GM18868 (cell line): ENCODE results near the gene TMEM187.

ENCODE experiments used
- ATAC-seq: cut with Tn5 transposase; IDR thresholded peaks from one replicate; pipeline ENCODE4 v1.9.1; 2021; ENCODE audit warnings: mild to moderate bottlenecking, moderate library complexity; ENCODE audit not compliant: unreplicated experiment

The TMEM187 gene

DNA sequence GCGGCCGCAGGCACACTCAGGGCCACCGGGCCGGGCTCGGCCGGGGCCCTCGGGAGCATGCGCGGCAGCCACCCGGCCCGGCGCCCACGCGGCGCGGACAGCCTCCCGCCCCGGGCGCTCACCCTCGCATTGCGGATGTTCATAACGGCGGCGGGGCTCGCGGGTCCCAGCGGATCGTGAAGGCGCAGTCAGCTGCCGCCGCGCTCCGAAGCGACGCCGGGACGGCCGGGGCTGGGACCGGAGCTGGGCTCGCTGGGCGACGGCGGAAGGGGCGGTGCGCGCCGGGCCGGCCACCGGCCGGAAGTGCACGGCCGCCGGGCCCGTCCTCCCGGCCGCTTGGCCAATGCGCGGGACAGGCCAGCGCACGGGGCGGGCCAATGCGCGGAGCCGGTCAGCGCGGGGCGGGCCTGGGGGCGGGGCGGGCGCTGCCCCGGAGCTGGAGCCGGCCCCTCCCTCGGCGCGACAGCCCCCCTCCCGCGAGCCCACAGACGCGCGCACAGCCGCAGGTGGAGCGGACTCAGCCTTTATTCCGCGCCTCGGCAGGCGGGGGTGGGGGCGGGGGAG, 37.7 kb upstream of the TMEM187 start, which contains the start of gene NAA10:
NAA10 (minus strand) TSS at position 276 of the 564 bp plus-strand sequence; CDS start at position 143, 133 bp downstream.
- ATAC-seq: peak; percentile 87

DNA sequence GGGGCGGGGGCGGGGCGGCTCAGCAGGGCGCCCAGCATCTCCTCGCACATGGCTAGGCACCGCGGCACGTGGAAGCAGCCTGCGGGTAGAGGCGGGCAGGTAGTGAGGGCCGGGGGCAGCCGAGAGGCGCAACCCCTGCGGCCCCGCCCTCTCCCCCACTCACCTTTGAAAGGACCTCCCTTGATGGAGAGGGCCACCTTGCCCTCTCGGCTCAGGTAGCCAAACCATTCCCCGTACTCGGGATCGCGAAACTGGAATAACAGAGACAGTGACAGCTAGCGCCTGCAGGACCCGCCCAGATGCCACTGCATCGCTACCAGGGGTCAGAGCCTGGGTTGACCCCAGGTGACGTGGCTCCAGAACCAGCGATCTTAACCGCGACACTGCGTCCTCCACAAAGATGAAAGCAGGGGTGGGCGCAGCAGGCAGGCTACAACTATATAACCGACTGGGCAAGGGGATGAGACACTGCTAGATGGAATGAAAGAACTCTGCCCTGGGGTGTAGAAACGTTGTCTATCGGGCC, 37.2 kb upstream of the TMEM187 start:
- ATAC-seq: peak; percentile 6

DNA sequence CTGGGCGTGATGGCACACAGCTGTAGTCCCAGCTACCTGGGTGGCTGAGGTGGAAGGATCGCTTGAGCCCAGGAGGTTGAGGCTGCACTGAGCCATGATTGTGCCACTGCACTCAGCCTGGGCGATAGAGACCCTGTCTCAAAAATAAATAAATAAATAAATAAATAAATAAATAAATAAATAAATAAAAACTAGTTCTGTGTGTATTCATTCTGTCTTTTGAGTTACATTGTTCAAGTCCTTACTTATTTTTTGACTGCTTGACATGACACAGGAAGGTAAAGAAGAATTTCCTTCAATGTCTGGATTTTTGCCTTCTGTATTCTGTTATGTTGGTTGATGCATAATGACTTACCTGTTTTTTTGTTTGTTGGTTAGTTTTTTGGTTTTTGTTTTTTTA, 35.5 kb upstream of the TMEM187 start:
- no peak for ATAC-seq

DNA sequence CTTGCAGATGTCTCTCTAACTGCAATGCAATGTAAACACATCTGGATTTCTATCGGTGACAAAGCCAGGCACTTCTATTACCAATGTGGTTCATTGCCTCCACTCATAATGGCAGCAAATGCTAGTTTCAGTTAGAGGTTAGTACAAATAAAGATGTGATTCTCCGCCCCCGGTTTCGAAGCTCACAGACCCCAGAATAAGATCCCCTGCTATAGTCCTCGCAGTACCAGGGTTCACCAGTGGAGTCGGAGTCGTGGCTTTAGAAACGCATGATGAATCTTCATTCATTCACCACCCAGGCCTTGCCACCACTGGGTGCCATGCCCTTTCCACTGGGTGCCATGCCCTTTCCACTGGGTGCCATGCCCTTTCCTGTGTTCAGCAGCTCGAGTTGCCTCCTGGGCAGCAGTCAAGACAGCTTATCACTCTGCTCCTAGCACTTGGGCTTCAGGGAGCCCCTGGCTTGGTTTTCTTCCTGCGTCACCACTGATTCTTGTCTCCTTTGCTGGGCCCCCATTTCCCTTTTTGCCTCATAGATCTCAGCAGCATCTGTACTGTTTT, 34.2 kb upstream of the TMEM187 start:
- no peak for ATAC-seq

DNA sequence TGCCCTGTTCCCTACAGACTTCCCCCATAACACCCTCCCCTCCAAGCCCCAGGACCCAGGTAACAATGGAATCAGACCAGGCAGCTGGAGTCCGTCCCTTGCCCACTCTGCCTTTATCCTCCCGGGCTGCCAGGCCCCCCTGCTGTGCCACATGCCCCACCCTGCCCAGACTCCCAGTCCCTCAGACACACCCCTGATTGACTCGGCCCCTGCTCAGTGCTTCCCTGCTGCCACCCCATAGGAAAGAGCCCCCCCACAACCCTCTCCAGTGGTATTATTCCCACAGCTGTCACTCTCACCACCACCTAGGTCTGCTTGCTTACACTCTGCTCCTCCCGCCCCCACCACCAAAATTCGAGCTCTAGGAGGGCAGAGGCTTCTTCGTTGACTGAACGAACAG, 33.0 kb upstream of the TMEM187 start:
- ATAC-seq: no peak

- ATAC-seq: no peak
These were observed 31.0 kb upstream of the TMEM187 start for GRCh38 chrX:153941336-153942252.

- no peak for ATAC-seq
These were observed 28.3 kb upstream of the TMEM187 start, which contains the start of gene RENBP for GRCh38 chrX:153944140-153944799. Gene RENBP, minus strand, starts transcription at chrX:153944643. Its CDS starts 33 bp downstream, at chrX:153944610.

GRCh38 chrX:153944800-153945150, 27.8 kb upstream of the TMEM187 start:
- ATAC-seq: no peak

- ATAC-seq: no peak
These were observed 26.3 kb upstream of the TMEM187 start for GRCh38 chrX:153945956-153946943.

DNA sequence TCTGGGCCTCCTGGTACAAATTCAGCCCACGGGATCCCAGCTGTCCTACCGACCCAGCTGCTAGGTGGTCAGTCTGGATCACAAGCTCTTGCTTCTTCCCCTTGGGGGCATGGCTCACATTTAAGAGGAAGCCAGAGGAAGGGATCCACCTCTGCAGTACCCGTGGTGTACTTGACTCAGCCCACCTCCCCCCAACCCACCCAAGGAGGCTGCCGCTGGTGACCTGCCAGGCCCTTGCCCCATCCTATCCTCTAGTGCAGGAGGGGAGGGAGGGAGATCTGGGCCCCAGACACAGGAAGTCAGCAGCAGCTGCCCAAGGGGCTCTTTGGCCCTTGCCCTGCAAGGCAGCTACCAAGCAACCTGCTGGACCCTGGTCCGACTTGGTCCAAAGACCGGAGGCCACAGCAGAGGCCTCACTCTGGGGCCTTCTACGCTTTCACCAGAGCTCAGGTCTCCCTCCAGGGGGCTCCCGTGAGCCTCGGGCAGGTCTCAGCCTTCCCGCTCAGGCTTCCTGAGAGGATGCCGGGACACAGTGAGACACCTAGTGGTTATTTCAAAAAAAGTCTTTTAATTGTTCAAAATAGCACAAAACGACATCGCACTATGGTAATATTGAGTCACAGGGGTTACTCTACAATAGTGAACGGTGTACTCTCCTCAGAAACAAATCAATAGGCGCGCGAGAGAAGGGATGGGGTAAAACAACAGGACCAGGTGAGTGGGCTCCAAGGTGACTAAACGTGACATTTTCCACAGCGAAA, 25.4 kb upstream of the TMEM187 start:
- no peak for ATAC-seq

- ATAC-seq: no peak
These were observed 24.5 kb upstream of the TMEM187 start for GRCh38 chrX:153948002-153948466.

DNA sequence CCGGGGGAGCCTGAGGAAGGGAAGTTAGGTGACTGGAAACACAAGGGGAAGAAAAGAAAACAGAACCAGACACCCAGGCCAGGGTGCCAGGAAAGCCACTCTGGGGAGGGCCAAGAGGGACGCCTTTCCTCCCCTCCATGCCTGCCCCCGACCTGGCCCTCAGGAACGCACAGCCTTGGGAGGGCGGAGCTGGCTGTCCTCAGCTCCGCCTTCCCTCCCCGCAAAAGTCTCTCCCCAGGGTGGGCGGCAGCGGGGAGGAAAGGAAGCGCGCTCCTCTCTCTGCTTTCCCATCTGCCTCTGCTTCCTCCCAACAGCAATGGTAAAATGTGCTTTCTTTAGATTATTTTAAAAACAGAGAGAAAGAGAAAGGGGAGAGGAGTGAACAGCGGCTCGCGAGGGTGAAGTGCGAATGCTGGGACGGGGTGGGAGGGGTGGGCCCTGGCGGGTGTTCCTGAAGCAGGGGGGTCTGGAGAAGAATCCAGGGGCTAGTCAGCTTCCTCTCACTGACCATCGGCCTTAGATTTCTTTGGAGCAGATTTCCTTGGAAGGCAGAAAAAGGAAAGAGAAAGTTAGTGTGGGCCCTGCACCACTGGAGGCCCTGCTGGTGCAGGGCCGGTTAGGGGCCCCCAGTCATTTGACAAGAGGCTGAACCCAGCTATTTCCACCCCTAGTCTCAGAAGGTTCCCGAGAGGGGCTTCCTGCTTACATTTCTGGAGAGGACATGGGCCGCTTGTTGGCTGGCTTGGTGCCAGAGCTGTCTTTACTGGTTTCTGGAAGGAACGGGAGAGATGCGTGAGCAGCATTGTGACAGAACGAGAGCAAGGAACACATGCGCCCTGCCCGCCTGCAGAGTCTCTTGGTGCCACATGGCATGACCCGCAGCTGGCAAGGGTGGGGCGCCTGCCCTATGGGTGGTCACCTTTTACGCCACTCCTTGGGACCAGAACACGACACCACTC, 23.4 kb upstream of the TMEM187 start:
- no peak for ATAC-seq

DNA sequence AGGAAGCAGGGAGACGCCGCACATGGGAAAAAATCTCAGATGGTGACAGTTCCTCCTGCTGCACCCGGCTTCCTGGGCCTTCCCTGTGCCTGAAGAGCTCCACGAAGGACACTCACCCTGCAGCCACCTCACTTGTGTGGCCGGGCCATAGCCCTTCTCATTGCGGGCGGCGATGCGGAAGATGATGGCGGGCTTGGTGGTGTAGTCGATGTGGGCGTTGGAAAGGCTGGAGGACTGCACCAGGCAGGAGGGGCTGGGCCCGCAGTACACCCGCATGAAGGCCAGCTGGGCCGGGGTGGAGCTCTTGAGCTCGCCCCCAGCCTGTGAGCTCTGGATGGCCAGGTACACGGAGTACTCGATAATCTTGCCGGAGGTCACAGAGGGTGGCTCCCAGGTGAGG, 22.4 kb upstream of the TMEM187 start:
- no peak for ATAC-seq

DNA sequence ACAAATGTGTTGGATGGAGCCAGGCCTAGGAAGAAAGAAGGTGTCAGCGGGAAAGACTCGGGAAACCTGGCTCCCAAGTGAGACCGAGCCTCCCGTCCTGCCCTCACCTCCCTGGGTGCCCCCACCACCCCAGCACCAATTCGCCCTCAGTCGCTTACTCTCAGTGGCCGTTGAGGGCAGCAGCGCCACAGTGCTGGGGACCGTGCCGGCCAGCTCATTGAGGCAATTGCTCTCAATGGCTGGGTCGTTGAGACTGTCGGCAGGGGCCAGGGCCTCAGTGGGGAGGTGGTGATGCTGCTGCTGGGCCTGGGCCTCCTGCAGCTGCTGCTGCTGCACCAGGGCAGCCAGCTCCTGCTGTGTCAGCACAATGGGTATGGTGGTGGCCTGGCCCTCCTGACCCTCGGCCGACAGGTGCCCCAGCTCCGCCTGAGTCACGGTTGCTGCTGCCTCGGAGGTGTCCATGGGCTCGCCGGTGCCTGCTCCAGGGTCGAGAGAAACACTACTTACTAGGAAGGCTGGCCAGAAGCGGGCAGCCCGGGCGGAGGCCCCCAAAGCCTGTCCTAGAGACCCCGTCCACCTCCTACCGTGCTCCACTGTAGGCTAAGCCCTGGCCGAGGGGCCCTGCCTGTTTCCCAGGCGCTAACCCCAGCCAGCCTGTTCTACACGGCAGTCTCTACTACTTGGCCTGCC, 20.7 kb upstream of the TMEM187 start:
- ATAC-seq: no peak

GRCh38 chrX:153952373-153953026, 20.1 kb upstream of the TMEM187 start:
- ATAC-seq: no peak

DNA sequence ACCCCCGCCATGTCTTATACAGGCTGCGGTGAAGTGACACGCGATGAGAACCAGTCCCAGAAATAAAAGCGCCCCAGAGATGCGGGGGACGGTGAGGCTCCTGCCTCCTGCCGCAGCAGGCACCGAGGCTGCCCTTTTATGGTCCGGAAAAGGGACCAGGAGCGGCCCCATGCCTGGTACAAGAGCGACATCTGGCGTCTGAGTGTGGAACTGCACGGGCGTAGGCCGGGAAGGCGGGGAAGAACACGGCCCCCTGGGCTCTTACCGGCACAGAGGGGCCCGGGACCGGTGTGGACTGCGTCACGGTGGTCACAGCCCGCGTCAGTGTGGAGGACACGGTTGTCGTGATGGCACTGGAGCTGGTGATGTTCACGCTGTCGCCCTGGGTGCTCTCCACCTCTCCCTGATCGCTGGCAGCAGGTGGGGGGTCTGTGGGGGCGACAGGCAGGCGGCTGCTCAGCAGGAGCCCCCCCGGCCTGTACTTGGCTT, 19.2 kb upstream of the TMEM187 start:
- no peak for ATAC-seq
